Measurements from ENCODE around the gene MMP25.

Gene MMP25

GRCh38 chr16:3014971-3015370, 31.4 kb upstream of the MMP25 start:
- TF ChIP-seq ZBTB7A (IDR thresholded peaks at IDR 0.05; ENCODE audit: low read depth) (no peak), YY1 (IDR thresholded peaks at IDR 0.05; ENCODE audit: low read depth) (no peak), TCF12 (IDR thresholded peaks at IDR 0.05; ENCODE audit: low read depth) (no peak), FOXM1 (IDR thresholded peaks at IDR 0.05; ENCODE audit: borderline replicate concordance, low read depth) (no peak), RAD21 (IDR thresholded peaks at IDR 0.05; ENCODE audit: low read depth) (no peak), CREB1 (IDR thresholded peaks at IDR 0.05; ENCODE audit: low read depth) (no peak), TEAD4 (IDR thresholded peaks at IDR 0.05) (no peak)

- TF ChIP-seq TCF12 (IDR thresholded peaks at IDR 0.05; ENCODE audit: low read depth) (no peak), MAX (IDR thresholded peaks at IDR 0.05) (no peak), TAF1 (IDR thresholded peaks at IDR 0.05; ENCODE audit: low read depth) (no peak), REST (IDR thresholded peaks at IDR 0.05; ENCODE audit: low read depth) (no peak), RAD21 (IDR thresholded peaks at IDR 0.05; ENCODE audit: low read depth) (no peak), FOXM1 (IDR thresholded peaks at IDR 0.05; ENCODE audit: borderline replicate concordance, low read depth) (no peak), EP300 (IDR thresholded peaks at IDR 0.05; ENCODE audit: borderline replicate concordance) (no peak), CREB1 (IDR thresholded peaks at IDR 0.05; ENCODE audit: low read depth) (no peak), YY1 (IDR thresholded peaks at IDR 0.05; ENCODE audit: low read depth) (no peak), EGR1 (IDR thresholded peaks at IDR 0.05) (no peak), TEAD4 (IDR thresholded peaks at IDR 0.05) (no peak), CEBPB (IDR thresholded peaks at IDR 0.05) (no peak)
Observed at GRCh38 chr16:3015865-3016521, 30.4 kb upstream of the MMP25 start.

- TF ChIP-seq RAD21 (IDR thresholded peaks at IDR 0.05; ENCODE audit: low read depth) (no peak), ZBTB7A (IDR thresholded peaks at IDR 0.05; ENCODE audit: low read depth) (no peak), EGR1 (IDR thresholded peaks at IDR 0.05) (no peak), USF1 (IDR thresholded peaks at IDR 0.05) (no peak), TEAD4 (IDR thresholded peaks at IDR 0.05) (no peak), TCF12 (IDR thresholded peaks at IDR 0.05; ENCODE audit: low read depth) (no peak), YY1 (IDR thresholded peaks at IDR 0.05; ENCODE audit: low read depth) (no peak), CREB1 (IDR thresholded peaks at IDR 0.05; ENCODE audit: low read depth) (no peak), FOXM1 (IDR thresholded peaks at IDR 0.05; ENCODE audit: borderline replicate concordance, low read depth) (no peak), EP300 (IDR thresholded peaks at IDR 0.05; ENCODE audit: borderline replicate concordance) (no peak), MAX (IDR thresholded peaks at IDR 0.05) (no peak), TAF1 (IDR thresholded peaks at IDR 0.05; ENCODE audit: low read depth) (no peak), NFIC (IDR thresholded peaks at IDR 0.05) (no peak), CEBPB (IDR thresholded peaks at IDR 0.05) (no peak), REST (IDR thresholded peaks at IDR 0.05; ENCODE audit: low read depth) (no peak)
Observed at GRCh38 chr16:3017344-3017743, 29.0 kb upstream of the MMP25 start.

GRCh38 chr16:3017794-3018506, 28.4 kb upstream of the MMP25 start, which contains the start of gene CLDN6:
TSS of gene CLDN6 (minus strand) at chr16:3018183. CDS start at chr16:3016021, 2,162 bp downstream.
- TF ChIP-seq REST (IDR thresholded peaks at IDR 0.05; ENCODE audit: low read depth), result no peak
- TF ChIP-seq ZBTB7A (IDR thresholded peaks at IDR 0.05; ENCODE audit: low read depth), result 0 out of 2 replicates have a peak, but pooled peaks have one; percentile 34
- no peak for TF ChIP-seq FOXM1 (IDR thresholded peaks at IDR 0.05; ENCODE audit: borderline replicate concordance, low read depth)
- TF ChIP-seq RAD21 (IDR thresholded peaks at IDR 0.05; ENCODE audit: low read depth), result 0 out of 2 replicates have a peak, but pooled peaks have one; percentile 3
